Ishikawa (cell line): ENCODE results near the gene STX3.

Experiments
- CEBPB ChIP-seq: IDR thresholded peaks from 2 replicates; pipeline ENCODE4 v1.6.1; 2012
- CREB1 ChIP-seq: IDR thresholded peaks from 2 replicates; pipeline ENCODE4 v1.6.1; 2012; ENCODE audit warnings: low read depth
- EGR1 ChIP-seq: IDR thresholded peaks from 2 replicates; pipeline ENCODE4 v1.6.1; 2012
- EP300 ChIP-seq: IDR thresholded peaks from 2 replicates; pipeline ENCODE4 v1.6.1; 2012; ENCODE audit warnings: borderline replicate concordance
- RAD21 ChIP-seq: IDR thresholded peaks from 2 replicates; pipeline ENCODE4 v1.6.1; 2012; ENCODE audit warnings: low read depth
- TAF1 ChIP-seq: IDR thresholded peaks from 2 replicates; pipeline ENCODE4 v1.6.1; 2012; ENCODE audit warnings: low read depth, mild to moderate bottlenecking
- TCF12 ChIP-seq: IDR thresholded peaks from 2 replicates; pipeline ENCODE4 v1.6.1; 2012; ENCODE audit warnings: low read depth
- YY1 ChIP-seq: IDR thresholded peaks from 2 replicates; pipeline ENCODE4 v1.6.1; 2012; ENCODE audit warnings: low read depth
- TF ChIP-seq, protein P1 (sequence below): IDR thresholded peaks from 2 replicates; pipeline ENCODE4 v1.6.1; 2012; ENCODE audit warnings: low read depth, mild to moderate bottlenecking

- TF ChIP-seq, protein P1, sequence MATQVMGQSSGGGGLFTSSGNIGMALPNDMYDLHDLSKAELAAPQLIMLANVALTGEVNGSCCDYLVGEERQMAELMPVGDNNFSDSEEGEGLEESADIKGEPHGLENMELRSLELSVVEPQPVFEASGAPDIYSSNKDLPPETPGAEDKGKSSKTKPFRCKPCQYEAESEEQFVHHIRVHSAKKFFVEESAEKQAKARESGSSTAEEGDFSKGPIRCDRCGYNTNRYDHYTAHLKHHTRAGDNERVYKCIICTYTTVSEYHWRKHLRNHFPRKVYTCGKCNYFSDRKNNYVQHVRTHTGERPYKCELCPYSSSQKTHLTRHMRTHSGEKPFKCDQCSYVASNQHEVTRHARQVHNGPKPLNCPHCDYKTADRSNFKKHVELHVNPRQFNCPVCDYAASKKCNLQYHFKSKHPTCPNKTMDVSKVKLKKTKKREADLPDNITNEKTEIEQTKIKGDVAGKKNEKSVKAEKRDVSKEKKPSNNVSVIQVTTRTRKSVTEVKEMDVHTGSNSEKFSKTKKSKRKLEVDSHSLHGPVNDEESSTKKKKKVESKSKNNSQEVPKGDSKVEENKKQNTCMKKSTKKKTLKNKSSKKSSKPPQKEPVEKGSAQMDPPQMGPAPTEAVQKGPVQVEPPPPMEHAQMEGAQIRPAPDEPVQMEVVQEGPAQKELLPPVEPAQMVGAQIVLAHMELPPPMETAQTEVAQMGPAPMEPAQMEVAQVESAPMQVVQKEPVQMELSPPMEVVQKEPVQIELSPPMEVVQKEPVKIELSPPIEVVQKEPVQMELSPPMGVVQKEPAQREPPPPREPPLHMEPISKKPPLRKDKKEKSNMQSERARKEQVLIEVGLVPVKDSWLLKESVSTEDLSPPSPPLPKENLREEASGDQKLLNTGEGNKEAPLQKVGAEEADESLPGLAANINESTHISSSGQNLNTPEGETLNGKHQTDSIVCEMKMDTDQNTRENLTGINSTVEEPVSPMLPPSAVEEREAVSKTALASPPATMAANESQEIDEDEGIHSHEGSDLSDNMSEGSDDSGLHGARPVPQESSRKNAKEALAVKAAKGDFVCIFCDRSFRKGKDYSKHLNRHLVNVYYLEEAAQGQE: no peak
- no peak for TF ChIP-seq TAF1
- TF ChIP-seq EGR1: no peak
- no peak for TF ChIP-seq RAD21
- TF ChIP-seq EP300: no peak
- no peak for TF ChIP-seq CEBPB
- no peak for TF ChIP-seq CREB1
- TF ChIP-seq YY1: no peak
- TF ChIP-seq TCF12: no peak
Observed at GRCh38 chr11:59782080-59782479, 26.9 kb downstream of the STX3 start.
